Rectal smooth muscle tissue (tissue), 1 donor: ENCODE measurements around the gene REV3L.

Experiments used
- H3K27ac ChIP-seq: one replicate; pipeline ENCODE4 v1.7.0; 2013; ENCODE audit warnings: low read depth, low read length, inconsistent platforms
- H3K27me3 ChIP-seq: one replicate; pipeline ENCODE4 v1.7.0; 2013; ENCODE audit warnings: low read length; ENCODE audit not compliant: control insufficient read depth, insufficient read depth
- H3K36me3 ChIP-seq: one replicate; pipeline ENCODE4 v1.7.0; 2013; ENCODE audit warnings: low read length; ENCODE audit not compliant: control insufficient read depth, insufficient read depth
- H3K4me1 ChIP-seq: one replicate; pipeline ENCODE4 v1.7.0; 2013; ENCODE audit warnings: low read length; ENCODE audit not compliant: control insufficient read depth, insufficient read depth
- H3K4me3 ChIP-seq: one replicate; pipeline ENCODE4 v1.7.0; 2013; ENCODE audit warnings: low read length
- H3K9ac ChIP-seq: one replicate; pipeline ENCODE4 v1.7.0; 2013; ENCODE audit warnings: low read length

Gene REV3L, protein sequence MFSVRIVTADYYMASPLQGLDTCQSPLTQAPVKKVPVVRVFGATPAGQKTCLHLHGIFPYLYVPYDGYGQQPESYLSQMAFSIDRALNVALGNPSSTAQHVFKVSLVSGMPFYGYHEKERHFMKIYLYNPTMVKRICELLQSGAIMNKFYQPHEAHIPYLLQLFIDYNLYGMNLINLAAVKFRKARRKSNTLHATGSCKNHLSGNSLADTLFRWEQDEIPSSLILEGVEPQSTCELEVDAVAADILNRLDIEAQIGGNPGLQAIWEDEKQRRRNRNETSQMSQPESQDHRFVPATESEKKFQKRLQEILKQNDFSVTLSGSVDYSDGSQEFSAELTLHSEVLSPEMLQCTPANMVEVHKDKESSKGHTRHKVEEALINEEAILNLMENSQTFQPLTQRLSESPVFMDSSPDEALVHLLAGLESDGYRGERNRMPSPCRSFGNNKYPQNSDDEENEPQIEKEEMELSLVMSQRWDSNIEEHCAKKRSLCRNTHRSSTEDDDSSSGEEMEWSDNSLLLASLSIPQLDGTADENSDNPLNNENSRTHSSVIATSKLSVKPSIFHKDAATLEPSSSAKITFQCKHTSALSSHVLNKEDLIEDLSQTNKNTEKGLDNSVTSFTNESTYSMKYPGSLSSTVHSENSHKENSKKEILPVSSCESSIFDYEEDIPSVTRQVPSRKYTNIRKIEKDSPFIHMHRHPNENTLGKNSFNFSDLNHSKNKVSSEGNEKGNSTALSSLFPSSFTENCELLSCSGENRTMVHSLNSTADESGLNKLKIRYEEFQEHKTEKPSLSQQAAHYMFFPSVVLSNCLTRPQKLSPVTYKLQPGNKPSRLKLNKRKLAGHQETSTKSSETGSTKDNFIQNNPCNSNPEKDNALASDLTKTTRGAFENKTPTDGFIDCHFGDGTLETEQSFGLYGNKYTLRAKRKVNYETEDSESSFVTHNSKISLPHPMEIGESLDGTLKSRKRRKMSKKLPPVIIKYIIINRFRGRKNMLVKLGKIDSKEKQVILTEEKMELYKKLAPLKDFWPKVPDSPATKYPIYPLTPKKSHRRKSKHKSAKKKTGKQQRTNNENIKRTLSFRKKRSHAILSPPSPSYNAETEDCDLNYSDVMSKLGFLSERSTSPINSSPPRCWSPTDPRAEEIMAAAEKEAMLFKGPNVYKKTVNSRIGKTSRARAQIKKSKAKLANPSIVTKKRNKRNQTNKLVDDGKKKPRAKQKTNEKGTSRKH (N-terminal part only)

DNA sequence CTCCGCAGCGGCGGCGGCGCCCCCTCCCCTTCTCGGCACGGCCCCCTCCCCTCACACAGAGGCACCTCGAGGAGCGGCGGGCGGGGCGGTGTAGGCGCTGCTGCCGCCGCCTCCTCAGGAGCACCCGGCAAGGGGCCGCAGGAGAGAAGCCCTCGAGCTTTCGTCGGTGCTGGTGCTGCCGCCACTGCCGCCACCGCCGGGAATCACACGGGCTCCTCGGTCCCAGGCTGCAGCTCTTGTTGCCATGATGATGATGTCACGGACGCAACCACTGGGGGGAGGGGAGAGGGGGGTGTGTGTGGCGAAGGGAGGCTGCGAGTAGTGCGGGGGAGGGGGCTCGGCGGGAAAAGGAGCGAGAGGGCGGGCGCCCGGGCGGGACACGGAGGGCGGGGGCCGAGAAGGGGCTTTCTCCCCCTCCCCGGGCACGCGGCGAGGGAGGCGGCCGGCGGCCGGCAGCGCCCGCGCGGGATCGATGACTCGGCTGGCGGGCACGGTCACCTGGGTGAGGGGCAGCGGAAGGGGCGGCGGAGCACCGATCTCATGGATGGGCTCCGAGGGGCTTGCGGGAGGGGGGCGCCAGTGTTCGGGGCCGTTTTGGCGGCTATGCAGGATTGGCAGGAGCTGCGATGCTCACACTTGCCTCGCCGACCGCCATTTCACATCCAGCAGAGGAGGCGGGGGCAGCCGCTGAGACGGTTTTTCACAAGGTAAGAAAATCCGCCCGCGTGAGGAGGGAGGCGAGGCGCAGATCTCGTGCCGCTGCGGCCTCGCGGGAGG, at the start of gene REV3L:
Gene REV3L, minus strand, starts transcription at position 260 of the 777 bp plus-strand sequence. CDS start 330 bp downstream, outside the sequence.
- H3K4me3 ChIP-seq, result peak within 1 kb of the TSS; percentile 94
- H3K4me1 ChIP-seq, result peaks cover 23% of the 10 kb centered on the region
- H3K27ac ChIP-seq, result peak within 1 kb of the TSS; percentile 98
- no peaks in the 10 kb centered on the region for H3K36me3 ChIP-seq
- peak within 1 kb of the TSS; percentile 73 for H3K9ac ChIP-seq
- no peaks in the 10 kb centered on the region for H3K27me3 ChIP-seq

DNA sequence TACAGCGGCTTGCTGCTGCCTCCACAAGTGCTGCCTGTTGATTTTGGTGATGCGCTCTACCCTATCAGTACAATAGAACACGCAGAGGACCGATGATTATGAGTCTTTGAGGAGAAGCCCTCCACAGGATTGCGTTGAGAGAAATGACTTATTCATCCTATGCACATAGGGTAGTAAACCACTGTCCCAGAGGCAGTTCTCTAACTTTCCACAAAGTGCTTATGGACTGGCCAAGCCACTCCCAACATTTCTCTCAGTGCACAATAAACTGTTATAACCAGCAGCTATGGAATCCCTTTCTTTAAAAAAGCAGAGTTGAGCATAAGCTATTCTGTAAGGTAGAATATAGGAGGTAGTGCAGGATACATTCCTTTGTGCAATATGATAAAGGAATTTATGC, 48.2 kb upstream of the REV3L start:
- H3K4me3 ChIP-seq, result no peak overlapping the region
- no peaks in the 10 kb centered on the region for H3K36me3 ChIP-seq
- no peak overlapping the region for H3K27ac ChIP-seq
- no peaks in the 10 kb centered on the region for H3K27me3 ChIP-seq
- no peak overlapping the region for H3K9ac ChIP-seq
- H3K4me1 ChIP-seq, result no peaks in the 10 kb centered on the region

DNA sequence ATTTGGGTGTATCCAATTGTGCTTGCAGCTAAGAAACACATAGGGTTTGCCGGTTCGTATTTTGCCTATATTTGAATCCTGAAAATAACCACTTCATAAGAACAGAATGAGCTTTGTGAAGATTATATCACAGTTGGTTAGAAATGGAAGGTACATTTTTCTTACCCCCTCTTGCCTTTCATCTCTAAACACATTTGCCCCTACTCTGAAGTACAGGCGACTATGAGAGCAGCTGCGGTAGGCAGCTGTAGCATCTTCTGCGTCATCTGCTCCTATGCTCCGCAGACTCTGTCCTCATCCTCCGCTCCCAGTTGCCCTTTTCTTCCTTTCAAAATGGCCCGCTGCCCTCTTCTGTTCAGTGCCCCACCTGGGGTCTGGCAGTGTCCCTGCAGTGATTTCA, 47.6 kb upstream of the REV3L start:
- no peaks in the 10 kb centered on the region for H3K27me3 ChIP-seq
- no peaks in the 10 kb centered on the region for H3K4me1 ChIP-seq
- no peaks in the 10 kb centered on the region for H3K36me3 ChIP-seq
- no peak overlapping the region for H3K27ac ChIP-seq
- no peak overlapping the region for H3K9ac ChIP-seq
- H3K4me3 ChIP-seq, result no peak overlapping the region

DNA sequence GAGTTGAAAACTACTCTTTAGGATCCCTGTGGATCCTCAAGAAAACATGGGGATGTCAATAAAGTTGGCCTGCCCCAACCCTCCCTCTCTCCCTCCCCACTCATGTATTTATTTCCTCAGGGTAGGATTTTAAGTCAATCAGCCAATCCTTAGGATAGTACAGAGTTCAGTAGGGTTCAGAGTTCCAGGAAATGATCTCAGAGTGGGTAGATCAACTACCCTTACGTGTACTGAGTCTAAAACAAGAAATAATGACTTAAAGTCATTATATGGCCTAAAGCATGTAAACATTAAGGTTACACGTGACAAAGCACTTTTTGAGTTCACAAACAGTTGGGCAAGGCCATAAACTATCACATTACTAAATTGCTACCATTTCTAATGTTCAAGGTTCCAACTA, 47.2 kb upstream of the REV3L start:
- Histone ChIP-seq H3K27ac (no peak overlapping the region), H3K27me3 (no peaks in the 10 kb centered on the region), H3K36me3 (no peaks in the 10 kb centered on the region), H3K4me3 (no peak overlapping the region), H3K4me1 (peaks cover 3% of the 10 kb centered on the region), H3K9ac (no peak overlapping the region)

DNA sequence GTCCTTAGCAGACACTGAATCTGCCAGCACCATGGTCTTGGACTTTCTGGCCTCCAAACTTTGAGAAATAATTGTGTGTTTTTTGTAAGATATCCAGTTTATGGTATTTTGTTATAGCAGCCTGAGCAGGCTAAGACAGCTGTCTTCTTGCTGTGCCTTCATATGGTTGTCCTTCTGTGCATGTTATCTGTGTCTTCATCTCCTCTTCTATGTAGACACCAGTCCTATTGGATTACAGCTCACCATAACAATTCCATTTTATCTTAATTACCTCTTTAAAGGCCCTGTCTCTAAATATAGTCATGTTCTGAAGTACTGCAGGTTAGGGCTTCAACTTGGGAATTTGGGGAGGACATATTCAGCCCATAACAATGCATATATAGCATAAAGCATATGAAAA, 44.3 kb upstream of the REV3L start:
- H3K27me3 ChIP-seq, result no peaks in the 10 kb centered on the region
- H3K36me3 ChIP-seq, result no peaks in the 10 kb centered on the region
- no peak overlapping the region for H3K27ac ChIP-seq
- no peak overlapping the region for H3K9ac ChIP-seq
- H3K4me3 ChIP-seq, result no peak overlapping the region
- H3K4me1 ChIP-seq, result peaks cover 4% of the 10 kb centered on the region

DNA sequence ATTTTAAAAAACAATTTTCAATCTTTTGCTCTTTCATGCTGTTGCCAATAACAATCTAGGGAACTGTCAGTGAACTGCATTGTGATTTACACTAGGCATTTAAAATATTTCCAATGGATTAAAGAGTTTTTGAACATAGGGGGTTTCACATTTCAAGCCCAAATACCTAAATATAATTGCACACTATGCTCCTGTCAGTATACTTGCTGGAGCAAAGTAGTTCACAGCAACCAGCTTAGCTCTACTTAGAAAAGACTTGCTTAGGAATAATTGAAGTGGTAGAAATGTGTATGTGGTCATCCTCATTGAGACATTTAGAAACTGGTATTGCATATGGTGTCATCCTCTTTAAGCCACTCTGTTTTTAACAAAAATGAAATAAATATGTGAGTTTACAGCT, 41.7 kb upstream of the REV3L start:
- Histone ChIP-seq H3K27me3 (no peaks in the 10 kb centered on the region), H3K36me3 (no peaks in the 10 kb centered on the region), H3K4me1 (peaks cover 4% of the 10 kb centered on the region), H3K27ac (no peak overlapping the region), H3K4me3 (no peak overlapping the region), H3K9ac (no peak overlapping the region)

DNA sequence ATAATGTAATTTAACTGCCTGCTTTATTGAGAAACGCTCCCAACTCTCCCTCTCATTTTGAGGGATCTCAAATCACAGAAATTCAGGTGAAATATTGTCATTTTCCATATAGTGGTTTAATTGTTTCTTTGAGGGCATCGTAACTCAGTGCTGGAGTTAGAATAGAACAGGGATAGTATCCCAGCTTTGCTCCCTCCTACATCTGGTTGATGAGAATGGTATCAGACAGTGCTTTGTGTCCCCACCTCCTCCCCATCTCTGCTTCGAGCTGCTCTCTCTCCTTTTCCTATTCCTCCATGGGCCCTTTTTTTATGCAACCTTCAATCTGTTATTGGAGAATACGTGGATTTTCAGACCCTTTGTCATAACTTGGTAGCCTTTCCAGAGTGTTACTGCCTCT, 41.2 kb upstream of the REV3L start:
- Histone ChIP-seq H3K4me3 (no peak overlapping the region), H3K27me3 (no peaks in the 10 kb centered on the region), H3K9ac (no peak overlapping the region), H3K36me3 (no peaks in the 10 kb centered on the region), H3K27ac (no peak overlapping the region), H3K4me1 (peaks cover 4% of the 10 kb centered on the region)

DNA sequence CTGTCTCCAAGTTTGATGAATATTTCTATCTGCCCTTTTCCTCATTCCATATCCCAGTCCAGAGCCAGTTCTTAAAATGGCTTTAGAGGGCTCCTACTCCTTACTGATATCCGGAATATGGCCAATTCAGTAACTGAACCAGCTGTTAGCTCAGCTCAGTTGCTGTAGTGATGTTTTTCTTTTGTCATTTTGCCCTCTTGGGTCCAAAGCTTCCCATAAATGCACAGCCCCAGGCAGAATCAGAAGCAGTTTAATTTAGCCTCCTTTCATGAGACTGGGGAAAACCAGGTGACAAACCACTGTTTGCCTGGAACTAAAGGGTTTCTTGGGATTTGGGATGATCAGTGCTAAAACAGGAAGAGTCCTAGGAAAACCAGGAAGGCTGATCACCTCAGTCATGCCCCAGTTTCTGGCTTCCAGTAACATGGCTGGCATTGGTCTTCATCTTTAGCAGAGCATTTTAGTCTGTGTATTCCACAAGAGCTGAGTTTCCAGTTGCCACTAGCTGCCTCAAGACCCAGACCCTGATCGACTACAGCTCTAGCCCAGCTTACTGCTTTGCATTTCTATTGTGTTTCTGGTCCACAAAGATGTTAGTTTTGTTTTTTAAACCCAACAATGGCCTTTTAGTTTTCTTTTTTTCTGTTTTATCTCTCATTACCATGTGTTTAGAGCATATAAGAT, 40.6 kb upstream of the REV3L start:
- peaks cover 4% of the 10 kb centered on the region for H3K4me1 ChIP-seq
- H3K27ac ChIP-seq, result no peak overlapping the region
- peak overlapping the region; percentile 10 for H3K4me3 ChIP-seq
- H3K27me3 ChIP-seq, result no peaks in the 10 kb centered on the region
- no peaks in the 10 kb centered on the region for H3K36me3 ChIP-seq
- H3K9ac ChIP-seq, result no peak overlapping the region

DNA sequence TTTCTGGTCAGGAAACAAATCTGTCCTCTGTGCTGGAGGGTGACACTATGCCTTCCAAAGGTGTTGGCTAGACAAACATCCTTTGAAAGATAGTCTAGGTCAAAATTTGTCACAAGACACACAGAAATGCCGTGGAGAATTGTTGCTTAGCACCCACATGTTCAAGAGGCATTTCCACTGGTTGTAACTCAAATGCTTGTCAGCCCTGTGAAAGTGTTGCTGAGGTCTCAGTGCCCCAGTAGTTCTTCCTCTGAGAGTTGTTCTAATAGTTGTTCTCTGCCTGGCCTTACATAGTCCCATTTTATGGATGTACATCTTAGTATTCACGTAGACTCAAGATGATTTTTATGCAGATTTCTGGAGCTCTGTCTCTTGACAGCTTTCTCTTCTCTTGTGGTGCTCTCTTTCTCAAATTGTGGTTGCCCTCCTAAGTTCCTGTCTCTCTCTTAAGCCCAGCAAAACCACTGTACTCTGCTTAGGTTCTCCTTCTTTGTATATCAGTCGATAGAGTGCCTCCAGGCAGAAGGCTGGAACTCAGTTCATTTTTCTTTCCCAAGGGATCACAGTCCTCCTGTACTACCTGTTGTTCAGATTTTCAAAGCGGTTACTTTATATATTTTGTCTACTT, 39.5 kb upstream of the REV3L start:
- no peak overlapping the region for H3K27ac ChIP-seq

DNA sequence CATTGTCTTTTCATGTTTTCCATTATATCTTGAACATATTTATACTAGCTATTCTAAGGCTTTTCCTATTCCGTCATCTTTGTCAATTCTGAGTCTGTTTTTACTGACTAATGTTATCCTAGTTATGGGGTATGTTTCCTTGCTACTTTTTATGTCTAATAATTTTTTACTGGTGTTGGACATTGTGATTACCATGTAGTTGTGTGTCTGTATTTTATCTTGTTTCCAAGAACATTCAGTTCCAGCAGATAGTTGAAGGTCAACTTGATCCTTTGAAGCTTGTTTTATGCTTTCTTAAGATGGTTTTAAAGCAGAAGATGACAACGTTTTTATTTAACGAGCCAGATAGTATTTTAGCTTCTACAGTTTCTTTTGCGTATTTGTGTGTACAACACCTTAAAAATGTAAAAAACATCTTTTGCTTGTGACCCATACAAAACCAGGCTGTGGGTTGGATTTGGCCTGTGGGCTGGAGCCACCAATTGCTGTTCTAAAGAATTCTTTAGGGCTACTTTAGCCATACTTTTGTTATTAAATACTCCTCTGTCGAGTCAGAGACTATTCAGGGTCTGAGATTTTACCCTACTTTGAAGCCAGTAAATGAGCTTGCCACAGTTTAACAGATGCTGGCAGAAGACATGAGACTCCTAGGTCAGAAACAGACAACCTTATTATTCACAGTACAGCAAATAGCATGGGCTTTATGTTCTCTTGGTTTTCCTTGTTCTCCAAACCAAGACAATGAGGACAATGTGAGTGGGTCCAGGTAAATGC, 38.7 kb upstream of the REV3L start:
- Histone ChIP-seq H3K36me3 (no peaks in the 10 kb centered on the region), H3K27me3 (no peaks in the 10 kb centered on the region), H3K4me1 (peaks cover 4% of the 10 kb centered on the region), H3K9ac (no peak overlapping the region), H3K4me3 (no peak overlapping the region), H3K27ac (no peak overlapping the region)

More for the DNA sequence above, 39.5 kb upstream of the REV3L start:
- Histone ChIP-seq H3K27me3 (no peaks in the 10 kb centered on the region), H3K36me3 (no peaks in the 10 kb centered on the region), H3K4me1 (peaks cover 4% of the 10 kb centered on the region), H3K9ac (no peak overlapping the region), H3K4me3 (no peak overlapping the region)
